ENCODE measurements around the gene PXMP4.

Gene PXMP4

DNA sequence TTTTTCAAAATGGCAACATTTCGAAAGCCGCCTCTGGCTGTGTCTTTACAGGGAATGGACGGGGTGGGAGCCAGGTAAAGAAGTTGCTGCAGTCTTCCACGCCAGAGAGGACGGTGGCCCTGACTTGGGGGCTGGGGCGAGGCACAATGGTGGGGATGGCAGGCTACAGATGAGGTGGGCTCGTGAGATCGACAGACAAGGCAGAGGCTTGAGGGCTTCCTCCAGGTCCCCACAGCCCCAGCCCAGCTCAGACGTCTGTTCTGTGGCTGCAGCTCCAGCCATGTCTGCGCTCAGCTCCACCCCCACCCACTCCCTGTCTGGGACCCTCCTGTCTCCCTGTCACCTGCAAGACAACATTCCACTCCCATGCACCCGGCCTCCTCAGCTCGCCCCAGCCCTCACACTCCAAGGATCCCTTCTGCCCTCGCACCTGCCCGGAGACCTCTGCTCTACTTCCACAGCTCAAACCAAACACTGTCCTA is 65.4 kb downstream of the PXMP4 start:
- DNase-seq (ENCODE audit: low spot score): no peak

DNA sequence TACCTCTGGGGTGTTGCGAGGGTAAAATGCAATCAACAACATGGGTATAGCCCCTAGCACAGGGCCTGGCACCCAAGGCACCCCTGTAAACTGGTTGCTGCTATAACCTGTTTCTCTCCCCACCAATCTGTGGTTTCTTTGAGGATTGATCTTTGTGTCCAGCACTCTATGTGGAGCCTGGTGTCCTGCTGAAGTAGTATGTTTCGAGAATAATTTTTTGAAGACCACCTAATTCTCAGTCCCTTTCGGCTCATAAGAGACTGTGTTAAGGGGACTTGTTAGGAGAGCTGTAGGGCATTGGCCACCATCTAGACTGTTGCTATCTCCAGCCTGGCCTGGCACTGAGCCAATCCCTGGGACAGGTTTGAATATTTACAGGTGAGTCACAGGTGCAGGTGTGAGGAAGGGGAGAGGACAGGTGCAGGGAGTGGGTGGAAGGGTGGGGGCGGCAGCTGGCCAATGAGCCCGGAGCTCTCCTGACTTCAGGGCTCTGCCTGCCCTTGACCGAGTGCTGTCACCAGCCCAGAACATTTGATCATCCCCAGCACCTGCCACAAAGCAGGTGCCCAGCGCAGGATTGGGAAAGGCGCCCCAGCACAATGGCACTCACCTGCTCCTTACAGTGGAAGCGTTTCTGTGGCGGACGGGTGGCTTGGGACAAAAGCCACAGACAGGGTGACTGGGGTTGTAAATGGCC is 66.1 kb downstream of the PXMP4 start:
- no peak for DNase-seq (ENCODE audit: low spot score)

DNA sequence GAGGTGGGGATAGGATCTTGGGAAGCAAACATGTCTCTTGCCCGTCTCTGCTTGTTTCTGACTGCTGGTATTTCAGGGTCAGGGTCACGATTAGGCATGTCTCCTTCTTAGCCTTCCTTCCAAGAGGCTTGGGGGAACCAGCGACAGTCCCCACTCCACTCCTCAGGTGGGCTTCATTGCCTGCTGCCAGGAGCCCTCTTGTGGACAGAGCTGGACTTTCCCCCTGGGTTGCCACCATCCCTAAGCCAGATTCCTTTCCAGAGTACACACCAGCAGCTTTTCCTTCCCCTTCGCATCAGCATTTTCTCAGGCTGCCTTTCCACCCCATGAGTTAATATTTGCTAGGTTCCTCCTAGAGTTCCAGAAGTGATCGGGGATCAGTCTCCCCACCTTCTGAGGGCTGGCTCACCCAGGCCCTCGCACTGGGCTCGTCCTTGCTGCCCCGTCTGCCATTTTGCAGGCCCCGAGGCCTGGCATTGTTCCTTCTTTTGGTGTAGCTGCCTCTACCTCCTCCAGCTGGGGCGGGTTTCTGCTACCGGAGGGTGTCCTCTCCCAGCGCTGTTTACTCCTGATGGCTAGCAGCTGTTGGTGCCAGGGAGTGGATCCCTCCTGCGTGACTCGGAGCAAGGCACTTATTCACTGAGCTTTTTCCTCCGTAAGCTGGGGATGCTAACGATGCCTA is 66.8 kb downstream of the PXMP4 start:
- DNase-seq (ENCODE audit: low spot score): peak; percentile 79
